NCI-H2171 (cell line): ENCODE data around the gene CCDC85A.

ENCODE experiments used
- DNase-seq: peaks from one replicate; lab custom pipeline; 2025; lab: John Stamatoyannopoulos, UW

The CCDC85A gene

DNA sequence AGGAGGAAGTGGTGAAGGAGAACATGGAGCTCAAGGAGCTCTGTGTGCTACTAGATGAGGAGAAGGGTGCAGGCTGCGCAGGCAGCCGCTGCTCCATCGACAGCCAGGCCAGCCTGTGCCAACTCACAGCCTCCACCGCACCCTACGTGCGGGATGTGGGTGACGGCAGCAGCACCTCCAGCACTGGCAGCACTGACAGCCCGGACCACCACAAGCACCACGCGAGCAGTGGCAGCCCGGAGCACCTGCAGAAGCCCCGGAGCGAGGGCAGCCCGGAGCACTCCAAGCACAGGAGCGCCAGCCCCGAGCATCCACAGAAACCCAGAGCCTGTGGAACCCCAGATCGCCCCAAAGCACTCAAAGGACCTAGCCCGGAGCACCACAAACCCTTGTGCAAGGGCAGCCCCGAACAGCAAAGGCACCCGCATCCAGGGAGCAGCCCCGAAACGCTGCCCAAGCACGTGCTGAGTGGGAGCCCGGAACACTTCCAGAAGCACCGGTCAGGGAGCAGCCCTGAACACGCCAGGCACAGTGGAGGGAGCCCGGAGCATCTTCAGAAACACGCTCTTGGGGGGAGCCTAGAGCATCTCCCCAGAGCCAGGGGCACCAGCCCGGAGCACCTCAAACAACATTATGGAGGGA lies 9.0 kb downstream of the CCDC85A start:
- DNase-seq: no peak

DNA sequence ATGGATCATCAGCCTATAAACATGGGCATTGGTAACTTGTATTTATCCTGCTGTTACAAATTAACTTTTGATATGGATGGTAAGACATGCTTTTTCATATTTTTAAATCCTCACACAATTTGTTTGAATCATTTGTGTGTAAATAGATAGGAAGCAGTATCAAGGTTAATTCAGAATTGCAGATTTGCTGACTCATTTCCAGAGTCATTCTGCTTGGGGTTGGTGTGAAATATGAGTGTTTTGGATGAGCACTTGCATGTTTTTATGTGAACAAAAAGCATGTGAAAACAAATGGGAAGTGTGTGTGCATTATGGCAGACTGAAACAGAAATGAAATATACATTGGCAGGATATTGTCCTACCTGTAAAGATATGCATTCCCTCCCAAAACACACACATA lies 11.8 kb downstream of the CCDC85A start:
- no peak for DNase-seq

DNA sequence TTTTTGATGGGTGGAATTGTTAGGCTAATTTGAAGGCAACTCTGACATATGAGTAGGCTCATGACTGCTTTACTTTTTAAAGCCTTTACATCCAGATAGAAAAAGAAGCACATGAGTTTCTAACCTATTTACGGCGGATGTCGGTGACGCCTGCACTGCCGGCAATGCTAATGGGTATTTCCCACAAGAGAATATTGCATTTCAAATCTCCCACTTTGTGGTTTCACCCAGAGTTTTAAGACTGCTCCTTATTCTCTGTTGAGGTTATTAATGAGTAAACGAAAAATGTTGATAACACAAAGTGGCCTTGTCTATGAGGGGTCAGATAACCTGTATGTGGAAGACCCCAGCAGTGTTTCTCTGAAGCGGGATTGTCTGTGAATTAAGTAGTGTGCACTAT lies 14.0 kb downstream of the CCDC85A start:
- DNase-seq: no peak

DNA sequence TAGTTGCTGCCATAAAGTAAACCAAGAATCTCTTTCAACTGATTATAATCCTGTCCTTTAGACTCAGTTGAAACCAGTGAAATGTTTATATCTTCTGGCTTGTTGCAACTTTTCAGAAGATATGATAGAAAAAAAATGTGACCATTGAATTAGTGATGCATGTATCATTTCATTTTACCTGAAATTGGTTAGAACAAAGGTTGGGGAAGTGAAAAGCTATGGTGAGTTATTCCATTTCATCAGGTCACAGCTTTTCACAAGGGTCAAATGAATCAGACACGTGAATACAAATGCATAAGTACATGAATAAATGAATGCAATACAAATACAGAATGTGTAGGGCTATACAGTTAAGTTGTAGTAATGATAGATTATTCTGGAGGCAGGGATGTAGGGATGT lies 15.1 kb downstream of the CCDC85A start:
- no peak for DNase-seq

DNA sequence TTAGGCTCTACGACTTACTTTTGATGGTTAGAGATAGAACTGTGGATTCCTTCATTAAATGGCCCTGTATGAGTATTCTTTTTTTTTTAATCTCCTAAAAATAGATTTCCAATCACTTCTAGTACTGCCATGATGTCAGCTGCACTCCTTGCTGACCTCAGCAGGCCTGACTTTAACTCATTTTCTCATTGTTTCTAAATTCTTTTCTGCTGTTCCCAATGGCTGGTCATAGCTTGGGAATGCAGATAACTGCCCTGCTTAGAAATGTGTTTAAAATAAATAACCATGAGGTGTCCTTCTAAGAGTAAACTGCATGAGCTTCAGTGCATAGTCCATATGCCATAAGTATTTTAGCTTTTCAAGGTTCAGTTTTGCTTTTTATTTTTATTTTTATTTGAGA lies 15.7 kb downstream of the CCDC85A start:
- DNase-seq: no peak

DNA sequence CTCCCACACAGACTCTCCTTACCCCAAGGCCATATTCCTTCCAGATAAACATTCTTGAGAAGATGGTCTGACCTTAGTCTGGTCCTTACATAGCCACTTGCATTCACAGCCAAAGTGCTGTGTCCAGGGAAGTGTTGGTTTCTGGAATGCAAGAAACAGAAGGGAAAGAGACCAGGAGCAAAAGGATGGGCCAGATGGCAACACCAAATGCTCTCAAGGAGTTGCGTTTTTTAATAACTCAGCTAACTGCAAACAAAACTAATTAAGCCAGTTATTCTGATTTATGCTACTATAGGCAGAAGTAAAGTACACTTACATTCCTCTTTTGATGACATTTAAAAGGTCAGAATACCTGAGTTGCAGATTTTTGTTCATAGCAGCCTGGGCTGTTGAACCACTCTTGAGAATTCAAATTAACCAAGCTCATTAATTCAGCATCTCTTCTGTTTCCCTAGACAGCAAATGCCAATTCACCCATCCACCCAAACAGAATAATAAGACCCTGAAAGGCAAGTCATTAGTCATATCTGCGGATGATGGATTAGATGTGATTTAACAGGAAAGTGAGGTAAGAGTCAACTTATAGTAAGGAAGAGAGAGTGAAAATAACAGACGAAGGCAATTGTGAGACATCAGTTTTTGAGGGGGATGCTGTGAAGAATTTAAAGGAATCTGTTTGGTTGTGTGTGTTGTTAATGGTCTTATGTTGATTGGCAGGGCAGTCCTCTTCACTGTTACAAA lies 18.8 kb downstream of the CCDC85A start:
- DNase-seq: peak; percentile 12

DNA sequence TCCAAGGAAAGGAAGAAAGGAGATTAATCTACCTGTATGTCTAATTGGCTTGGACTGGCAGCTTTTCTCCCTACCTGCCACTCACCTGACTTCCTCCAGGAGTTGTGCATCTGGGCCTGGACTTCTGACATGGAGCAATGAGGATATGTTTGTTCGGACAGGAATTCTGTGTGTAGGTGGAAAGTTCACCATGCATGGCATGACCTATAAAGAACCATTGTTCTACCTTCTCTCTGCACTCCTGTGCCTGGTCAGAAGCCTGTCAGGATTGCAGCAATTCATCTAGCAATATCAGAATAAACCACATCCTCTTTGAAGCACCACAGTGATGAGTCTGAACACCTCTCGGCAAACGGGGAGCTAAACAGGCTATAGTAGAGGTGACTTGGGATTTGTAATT lies 20.8 kb downstream of the CCDC85A start:
- no peak for DNase-seq

DNA sequence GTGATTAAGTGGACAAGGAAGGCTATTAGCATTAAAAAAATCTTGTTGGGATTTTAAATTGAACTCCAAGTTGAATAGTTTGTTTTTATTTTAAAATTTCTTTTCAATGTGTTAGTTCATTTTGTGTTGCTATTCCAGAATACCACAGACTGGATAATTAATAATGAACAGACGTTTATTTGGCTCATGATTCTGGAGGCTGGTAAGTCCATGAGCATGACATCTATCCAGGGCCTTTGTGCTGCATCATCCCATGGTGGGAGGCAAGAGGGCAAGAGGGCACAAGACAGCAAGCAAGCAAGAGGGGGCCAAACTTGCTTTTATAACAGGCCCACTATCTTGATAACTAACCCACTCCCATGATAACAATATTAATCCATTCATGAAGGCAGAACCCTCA lies 22.5 kb downstream of the CCDC85A start:
- DNase-seq: no peak

DNA sequence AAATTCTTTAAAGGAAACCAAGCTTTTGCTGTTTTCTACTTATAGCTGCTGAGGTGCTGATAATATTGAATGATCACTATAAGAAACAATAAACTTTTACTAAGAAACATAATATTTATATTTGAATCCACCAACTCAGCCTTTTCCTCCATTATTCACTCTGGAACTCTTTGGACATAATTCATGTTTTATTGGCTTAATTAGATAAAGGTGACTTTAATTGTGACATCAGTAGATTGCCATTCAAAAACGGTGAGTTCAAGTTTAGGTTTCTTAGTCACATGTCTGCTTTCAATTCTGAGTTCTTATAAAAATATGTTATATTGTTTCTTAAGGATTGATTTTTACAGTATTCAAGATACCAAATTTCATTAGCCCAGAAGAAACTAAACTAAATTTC lies 24.0 kb downstream of the CCDC85A start:
- no peak for DNase-seq

DNA sequence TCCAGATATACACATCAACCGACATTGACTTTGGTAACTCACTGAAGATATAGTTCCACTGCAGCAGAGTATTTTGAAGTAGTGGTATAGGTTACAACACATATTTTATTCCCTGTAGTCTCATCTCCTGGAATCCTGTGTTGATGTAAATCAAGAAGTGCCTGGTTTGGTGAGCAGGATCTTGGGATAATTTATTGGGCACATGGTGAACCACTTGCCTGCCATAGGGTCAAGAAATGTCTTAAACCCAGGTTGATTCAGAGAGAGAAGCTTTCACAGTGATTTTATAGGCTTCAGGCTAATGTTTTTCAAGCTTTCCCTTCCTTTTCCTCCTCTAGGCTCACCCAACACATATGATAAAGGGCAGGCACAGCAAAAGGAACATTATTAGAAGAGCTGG lies 24.6 kb downstream of the CCDC85A start:
- no peak for DNase-seq

DNA sequence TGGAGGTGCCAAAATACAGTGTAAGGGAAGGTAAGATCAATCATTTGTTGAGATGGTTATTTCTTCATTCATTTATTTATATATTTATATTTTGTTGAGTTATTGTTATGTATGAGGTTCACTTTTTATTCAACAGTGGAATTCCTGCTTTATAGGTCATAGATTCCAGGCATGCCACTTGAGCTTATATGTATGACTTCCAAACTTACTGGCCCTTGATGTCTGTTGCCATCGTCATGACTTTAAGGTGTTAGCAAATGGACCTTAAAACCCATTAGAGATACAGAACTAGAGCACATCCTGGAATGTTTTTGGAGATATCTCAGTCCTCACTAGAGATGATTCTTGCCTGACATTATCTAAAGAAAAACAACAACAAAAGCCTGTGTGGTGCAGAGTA lies 25.9 kb downstream of the CCDC85A start:
- DNase-seq: no peak

DNA sequence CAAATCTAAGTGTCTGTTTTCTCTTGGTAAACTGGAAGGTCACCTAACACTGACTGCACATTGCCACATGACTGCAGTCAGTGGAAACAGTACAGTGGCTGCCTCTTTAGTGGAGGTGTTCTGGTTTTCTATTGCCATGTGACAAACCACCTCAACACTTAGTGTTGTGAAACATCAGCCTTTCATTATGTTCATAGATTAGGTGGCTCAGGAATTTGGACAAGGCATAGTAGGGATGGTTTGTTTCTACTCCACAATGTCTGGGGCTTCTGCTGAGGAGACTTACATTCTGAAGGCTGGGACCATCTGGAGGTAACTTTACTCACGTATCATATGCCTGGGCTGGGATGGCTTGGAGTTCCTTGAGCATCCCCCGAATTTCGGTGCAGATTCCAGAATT lies 26.5 kb downstream of the CCDC85A start:
- no peak for DNase-seq

DNA sequence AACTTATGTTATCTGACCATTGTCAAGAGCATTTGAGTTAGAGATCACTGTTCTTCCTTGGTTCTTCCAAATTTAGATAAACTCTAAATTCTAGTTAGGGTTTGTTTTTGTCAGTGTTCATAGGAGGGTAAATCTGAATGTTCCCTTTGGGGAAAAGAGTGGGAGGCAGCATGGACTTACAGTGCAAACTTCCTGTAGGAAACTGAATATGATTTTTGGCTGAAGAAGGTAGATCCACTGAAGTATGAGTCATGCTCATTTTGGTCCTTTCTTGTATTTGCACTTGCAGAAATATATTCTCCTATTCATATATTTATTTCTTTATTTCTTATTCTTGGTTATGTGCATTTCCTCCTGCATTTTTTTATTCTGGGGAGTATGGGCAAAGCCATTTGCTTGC lies 27.3 kb downstream of the CCDC85A start:
- DNase-seq: no peak

DNA sequence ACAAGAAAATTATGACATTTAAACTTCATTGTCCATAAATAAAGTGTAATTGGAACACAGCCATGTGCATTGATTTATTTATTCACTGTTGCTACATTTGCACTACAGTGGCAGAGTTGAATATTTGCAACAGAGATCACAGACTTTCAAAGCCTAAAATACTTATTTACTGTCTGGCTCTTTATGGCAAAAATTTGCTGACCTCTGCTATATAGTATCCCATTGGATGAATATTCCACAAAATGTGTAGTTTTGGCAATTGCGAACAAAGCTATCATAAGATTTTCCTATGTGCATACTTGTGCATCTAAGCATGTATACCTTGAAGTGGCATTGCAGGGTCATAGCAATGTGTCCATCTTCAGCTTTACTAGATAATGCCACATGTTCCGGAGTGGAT lies 32.1 kb downstream of the CCDC85A start:
- no peak for DNase-seq

DNA sequence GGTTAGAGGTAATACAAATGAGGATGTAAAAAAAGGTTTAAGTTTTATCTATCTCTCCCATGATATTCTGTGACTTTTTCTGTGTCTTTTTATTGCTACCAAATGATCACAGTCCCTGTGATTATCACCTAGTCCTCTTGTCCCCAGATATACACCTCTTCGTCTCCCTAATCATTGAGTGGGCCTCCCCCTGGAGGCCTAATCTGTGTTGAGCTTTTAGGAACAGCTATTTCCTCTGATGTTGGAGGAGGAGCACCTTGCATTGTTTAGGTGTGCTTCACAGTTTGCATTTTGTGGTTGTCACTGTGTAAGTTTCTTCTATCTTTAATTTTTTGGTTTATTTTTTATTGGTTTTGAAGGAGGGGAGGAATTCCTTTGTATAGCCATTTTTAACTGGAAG lies 33.3 kb downstream of the CCDC85A start:
- DNase-seq: no peak

DNA sequence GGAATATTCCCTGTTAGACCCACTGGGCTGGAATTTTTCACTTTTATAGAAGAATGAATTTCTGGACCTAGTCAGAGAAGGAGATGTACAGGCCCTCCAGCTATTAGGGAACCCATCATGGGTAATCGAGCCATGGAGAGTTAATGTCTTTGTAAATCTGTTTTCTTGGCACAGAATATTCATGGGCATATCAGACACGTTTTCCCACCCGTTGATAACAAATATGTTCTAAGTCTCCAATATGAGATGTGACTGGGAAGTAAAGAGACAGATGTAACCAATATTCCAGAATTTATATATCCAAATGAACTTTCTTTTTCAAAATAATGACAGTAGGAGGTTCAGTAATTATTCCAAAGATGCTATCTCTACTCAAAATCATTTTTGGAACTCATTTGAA lies 38.7 kb downstream of the CCDC85A start:
- no peak for DNase-seq

DNA sequence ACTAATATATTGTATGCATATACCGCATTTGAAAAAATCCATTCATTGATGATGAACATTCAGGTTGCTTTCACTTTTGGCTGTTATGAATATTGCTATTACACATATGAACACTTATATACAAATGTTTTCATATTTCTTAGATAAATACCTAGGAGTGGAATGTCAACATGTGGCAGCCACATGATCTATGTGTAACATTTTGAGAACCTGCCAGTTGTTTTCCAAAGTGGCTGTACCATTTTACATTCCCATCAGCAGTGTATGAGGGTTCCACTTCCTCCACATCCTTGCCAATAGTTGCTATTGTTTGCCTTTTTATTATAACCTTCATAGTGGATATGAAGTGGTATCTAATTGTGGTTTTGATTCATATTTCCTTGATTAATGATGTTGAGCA lies 40.5 kb downstream of the CCDC85A start:
- no peak for DNase-seq

DNA sequence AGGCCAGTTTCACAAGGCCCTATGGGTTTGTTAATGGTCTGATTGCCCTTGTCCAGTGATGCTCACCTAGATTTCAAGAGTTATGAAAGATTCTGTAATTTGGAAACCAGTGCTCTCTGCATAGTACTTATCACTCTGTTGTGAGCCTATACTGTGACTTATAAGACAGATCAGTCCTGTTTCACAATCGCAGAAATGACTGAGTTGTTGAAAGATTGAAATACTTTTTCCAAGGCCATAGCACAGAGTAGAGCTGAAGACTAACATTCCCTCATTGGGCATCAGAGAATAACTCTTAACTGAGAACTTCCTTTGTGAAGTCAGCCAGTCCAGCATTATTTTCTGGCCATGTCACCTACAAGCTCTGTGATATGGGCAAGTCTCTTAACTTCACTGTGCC lies 44.0 kb downstream of the CCDC85A start:
- no peak for DNase-seq

DNA sequence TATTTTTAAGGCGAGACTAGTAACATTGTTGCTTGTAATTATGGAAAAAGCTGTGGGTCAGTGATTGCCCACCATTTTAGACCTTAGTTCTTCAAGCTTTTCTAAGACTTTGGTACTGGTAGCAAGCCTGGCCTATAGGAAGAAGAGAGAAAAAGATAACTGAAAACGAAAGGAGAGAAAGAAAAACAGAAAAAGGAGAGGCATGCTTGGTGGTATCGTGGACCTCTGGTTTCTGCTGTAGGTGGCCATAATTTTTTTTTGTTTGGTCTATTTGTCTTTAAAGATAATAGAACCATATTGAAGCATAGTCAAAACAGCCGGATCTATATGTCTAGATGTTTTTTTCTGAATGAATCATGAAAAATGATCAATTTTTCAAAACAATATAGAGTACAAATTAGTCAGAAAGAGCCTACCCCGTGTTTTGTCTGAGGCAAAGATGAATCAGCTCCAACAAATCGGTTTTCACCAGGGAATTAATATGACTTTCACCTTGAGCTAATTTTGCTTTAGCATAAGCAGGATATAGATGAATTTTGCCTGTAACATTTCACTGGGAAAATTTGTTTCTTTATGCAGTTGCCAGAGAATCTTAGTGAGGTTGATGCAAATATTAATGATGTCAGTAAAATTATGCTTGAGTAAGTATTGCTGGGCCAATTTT lies 45.7 kb downstream of the CCDC85A start:
- no peak for DNase-seq

DNA sequence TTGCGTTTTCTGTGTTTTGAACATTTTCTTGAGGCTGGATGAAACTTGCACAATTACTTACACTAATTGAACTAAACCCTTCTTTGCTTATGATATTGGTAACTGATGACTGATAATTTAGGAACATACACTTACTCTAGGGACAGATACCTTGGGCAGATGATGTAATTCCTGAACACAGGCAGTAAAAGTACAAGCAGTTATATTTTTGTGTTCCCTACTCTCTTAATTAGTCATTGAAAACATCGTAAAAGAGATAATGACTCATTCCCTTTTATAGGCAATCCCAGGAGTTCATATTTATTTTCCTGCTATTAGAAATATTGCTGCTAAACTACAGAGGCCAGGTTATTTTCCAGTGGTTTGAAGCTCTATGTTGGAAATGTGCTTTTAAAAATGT lies 46.4 kb downstream of the CCDC85A start:
- DNase-seq: no peak

DNA sequence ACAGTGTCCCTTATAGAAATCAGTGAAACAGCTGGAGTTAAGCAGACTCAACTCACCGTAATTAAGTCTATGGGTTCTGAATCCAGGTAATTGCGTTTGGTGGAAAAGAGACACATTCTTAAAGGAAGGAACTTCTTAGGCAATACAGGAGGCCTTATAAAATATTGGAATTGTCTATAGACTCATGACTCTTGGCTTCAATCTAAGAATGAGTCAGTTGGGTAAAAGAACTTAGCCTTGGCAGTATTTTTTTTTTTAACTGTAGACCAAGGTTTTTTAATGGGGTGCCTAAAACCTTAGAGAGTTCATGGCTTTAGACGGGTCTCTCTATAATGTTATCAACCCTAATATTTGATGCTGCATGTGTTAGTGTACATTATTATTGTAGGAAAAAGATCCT lies 47.6 kb downstream of the CCDC85A start:
- no peak for DNase-seq

DNA sequence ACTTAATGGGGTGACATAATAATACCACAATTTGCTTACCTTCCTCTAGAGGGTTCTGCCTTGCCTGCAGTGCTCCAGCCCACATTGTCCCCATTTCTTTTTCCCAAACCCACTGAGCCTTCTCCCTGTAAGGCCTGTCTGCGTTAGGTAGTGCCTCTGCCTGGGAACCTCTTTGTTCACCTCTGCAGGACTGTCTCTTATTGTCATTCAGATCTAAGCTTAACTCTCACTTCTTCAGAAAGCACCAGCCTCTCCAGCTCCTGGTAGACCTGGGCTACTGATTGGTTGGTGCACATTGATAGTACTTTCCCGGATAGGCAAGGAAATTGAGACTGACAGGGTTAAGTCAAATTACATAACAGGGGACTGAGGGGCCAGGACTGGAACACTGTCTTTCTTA lies 49.1 kb downstream of the CCDC85A start:
- DNase-seq: no peak

DNA sequence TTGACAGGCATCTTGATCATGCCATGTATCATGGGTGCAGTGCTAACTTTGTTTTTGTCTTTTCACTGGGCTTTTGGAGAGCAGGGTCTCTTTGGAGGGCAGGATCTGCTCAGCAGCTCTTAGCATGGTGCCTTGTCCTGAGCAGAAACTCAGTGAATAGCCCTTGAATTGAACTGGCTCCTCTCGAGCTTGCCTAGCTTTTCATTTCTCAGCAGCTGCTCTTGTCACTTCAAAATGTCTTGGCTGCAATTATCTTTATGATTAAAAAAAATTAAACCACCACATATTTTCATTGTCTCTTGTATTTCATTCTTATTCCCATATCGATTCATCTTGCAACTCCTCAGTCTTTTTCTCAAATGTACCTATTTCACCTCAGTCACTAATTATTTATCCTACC lies 50.5 kb downstream of the CCDC85A start:
- DNase-seq: no peak

DNA sequence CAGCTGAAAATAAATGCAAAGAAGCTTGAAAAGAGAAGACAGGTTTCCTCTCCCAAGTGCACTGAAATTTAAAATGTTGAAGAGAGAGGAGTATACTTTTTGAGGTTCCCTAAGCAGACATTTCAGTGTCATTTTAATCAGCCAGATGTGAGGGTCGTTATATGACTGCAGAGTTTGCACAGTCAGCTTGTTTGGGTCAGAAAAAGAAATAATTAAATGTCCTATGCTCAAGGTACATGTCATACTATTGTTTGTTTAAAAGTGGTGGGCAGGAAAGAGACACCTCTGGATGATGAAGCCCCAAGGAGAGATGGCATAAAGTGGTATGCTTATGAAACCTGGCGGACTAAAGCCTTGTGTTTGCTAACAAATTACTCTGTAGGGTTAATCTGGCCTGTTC lies 55.2 kb downstream of the CCDC85A start:
- DNase-seq: no peak
